SKM-1 treated with dmso at 0.1 percent for 144 hours (cell line): ENCODE results near the gene ATP11A.
"Not testable (repeated sequence)": the region's sequence is repeated elsewhere in the genome, so short reads cannot be mapped to it uniquely, and the experiment has no call there.

Experiments
- DNase-seq: peaks from one replicate; lab custom pipeline; 2025; ENCODE audit not compliant: unreplicated experiment; lab: John Stamatoyannopoulos, UW

Gene ATP11A

DNA sequence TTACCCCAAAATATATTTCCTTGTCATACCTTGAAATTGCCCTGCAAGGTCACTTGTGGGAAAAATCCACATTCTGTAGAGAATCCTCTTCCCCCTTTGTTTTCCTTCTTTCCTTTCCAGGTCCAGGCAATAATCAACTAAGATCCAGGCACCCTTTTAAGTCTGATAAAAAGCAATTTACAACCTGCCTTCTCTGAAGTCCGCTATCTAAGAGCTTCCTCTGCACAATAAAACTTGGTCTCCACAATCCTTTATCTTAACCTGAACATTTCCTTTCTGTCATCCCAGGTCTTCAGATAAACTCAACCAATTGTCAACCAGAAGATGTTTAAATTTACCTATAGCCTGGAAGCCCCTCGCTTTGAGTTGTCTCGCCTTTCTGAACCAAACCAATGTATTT is 19.5 kb downstream of the ATP11A start:
- DNase-seq, result not testable (repeated sequence)

DNA sequence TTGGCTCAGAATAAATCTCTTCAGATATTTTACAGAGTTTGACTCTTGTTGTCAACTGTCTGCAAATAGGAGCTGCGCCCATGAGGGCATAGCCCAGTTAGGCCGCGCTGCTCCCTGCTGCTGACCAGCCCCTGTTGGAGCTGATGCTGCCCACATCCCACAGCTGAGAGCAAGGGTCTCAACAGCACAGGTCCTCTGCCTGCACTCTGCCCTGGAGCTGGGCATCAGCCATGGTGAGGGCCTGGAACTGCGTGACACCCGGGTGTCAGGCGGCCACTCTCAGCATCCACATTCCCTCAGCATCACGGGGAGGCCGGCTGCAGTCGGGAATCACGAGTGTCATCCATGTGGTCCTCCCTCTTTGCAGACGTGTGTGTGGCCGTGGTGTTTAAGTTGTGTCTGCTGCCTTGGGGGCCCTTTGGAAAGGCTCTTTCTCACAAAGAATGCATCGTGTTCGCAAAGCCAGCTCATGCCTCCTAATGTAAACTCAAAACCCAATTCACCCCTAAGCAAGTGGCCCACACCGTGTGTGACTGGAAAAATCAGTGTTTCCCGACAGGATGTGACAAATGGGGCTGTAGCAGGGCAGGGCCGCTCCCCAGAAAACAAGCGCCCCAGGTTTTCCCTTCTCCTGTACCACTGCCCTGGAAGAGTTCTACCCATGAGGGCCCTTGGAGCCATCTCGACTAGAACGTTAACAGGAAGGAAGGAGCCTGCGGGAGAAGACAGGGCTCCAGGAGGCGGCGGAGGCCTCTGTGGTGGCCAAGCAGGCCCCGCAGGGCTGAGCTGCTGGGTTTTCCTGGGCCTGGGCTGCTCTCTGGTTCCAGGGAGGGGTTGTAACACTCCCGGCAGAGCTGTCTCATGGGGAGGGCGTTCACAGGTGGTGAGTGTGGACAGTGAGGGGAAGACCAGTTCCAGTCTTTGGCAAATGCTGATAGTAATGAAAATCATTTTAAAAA is 20.3 kb downstream of the ATP11A start:
- no peak for DNase-seq

DNA sequence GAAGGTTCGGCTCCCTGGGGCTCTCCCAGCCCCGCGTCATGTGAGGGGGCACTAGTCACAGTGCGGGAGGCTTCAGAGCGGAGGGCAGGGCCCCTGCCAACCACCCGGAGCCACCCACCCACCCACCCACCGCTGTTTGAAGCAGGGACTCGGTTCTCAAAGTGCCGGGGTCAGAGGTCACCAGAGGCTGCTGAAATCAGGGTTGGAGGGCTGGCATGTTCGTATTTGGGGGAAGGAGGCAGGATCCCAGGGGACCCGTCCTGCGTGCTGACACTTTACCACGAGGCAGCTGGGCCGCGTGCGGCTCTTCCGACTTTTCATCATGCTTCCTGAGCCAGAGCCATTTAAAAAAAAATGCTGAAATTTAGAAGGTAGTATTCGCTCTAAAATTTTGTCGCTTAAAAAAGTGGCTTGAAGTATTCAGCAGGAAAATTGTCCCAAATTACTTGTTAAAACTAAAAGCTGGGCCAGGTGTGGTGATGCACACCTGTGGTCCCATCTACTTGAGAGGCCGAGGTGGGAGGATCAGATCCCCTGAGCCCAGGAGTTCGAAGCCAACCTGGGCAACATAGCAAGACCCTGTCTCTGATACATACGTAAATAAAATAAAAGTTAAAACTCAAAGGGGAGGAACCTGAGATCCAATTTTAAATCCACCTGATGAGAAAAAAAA is 21.2 kb downstream of the ATP11A start:
- no peak for DNase-seq

DNA sequence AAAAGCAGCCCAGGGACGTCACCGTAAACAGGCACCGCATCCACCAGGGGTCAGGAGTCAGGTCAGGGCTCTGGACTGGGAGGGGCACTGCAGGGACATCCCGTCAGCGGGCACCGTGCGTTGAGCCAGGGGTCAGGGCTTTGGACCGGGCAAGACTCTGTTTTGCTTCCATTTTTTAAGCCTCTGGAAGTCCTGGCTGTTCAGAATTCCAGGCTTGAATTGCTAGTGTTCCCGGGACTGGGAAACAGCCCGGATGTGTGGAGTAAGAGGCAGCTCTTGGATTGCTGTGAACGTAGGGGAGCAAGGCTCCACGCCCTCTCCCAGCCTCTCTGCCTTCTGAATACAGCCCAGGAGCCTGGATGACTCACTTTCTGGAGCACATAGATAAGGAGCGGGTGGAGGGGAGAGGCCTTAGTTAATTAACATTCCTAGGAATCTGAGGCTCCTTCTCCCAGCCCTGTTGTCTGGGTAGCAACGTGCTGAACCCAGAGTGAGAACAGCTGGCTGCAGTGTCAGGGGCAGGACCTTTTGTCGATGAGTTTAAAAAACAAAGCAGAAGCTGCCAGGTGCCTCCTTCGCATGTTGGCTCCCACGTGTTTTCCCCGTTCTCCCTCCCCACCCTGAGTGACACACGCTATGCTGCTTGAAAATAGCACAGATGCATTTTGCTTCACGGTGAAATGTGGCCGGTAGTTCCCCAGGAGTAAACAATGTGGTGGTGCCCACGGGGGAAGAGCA is 21.9 kb downstream of the ATP11A start:
- no peak for DNase-seq

DNA sequence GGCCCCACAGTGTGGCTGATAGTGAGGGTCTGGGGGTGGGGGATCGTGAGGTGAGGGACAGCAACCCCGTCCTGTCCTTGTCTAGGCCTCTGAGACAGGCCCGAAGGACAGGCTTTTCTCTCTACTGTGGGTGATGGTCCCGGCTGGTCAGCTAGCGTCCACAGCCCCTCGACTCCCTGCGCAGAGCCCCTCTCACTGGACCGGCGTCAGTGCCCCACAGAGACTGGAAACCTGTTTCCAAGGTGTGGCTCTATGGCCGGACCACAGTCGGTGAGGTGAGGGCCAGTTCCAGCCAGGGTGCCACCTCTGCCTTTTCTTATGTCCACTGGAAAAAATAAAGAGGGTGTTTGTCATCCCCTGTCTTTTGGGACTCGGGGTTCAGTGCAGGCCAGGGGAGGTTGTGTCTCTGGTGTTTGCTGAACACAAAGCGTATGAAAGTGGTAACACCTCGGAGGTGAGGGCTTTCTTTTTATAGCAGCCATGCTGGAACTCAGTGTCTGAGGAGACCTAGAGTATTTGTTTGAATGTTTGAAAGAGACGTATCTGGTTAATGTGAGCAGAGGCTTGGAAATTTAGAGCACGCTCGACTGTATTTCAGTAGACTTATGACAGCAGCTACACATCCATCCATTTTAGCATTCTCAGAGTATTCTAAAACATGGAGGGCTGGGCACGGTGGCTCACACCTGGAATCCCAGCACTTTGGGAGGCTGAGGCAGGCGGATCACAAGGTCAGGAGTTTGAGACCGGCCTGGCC is 22.8 kb downstream of the ATP11A start:
- no peak for DNase-seq

DNA sequence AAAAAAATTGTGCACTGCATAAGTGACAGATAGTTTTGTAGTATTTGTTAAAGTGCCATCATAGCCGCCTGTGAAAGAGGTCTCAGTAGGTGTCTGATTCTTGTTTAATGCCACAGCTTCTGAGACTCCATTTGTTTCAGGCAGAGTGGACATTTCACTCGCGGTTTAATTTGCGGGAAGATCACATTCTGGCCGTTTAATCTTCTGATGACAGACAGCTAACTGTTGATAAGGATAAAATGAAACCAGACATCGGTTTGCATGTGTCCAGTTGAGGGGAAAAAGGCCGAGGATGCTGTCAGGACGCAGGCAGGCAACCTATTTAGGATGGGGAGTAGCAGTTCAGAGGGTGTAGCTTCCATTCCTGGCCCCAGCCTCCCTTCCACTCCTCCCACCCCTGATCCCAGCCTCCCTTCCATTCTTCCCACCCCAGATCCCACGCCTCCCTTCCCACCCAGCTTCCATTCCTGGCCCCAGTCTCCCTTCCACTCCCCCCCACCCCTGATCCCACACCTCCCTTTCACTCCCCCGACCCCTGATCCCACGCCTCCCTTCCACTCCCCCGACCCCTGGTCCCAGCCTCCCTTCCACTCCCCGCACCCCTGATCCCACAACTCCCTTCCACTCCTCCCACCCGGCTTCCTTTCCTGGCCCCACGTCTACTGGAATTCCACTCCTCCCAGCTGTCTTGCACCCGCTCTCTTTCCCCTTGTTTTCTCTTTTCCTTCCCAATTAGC is 23.8 kb downstream of the ATP11A start:
- DNase-seq, result no peak

DNA sequence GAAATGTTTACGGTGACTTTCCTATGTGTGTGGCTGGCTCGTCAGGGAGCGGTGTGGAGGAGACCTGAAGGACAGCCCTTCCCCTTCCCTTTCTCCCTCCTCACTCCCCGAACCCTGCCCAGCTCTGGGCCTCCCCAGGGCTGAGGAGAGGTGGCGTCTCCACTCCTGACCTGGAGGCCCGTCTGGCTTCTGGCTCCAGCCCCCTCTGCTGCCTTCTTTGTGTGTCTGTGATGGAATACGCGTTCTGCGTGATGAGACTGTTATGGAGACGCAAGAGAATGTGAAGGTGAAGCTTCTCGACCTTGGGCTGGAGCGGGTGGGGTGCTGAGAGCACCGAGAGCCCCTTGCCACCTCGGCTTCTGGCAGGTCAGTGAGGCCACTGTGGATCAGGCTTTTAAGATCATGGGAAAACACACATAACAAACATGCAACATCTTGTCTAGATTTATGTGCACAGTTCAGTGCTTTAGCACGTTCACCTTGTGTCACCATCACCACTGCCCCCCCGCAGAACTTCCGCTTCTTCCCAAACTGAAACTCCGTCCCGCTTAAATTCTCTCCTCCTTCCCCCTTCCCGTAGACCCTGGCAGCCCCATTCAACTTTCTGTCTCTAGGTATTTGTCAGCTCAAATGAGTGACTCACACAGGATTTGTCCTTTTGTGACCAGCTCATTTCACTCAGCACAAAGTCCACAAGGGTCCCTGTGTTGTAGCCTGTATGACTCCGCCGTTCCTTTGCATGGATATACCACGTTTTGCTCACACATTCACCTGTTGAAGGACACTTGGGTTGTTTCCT is 24.7 kb downstream of the ATP11A start:
- no peak for DNase-seq

DNA sequence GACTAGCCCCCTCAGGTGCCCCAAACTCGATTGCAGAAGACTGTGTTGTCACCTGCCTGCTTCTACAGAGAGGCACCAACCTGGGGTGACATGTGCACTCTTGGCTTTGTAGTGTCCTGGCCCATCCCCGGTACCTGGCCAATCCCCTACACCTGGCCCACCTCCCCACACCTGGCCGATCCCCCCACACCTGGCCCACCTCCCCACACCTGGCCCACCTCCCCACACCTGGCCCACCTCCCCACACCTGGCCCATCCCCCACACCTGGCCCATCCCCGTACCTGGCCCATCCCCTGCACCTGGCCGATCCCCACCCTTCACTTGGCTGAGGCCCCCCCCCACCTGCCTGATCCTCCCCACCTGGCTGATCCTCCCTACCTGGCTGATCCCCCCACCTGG is 25.4 kb downstream of the ATP11A start:
- DNase-seq, result no peak

DNA sequence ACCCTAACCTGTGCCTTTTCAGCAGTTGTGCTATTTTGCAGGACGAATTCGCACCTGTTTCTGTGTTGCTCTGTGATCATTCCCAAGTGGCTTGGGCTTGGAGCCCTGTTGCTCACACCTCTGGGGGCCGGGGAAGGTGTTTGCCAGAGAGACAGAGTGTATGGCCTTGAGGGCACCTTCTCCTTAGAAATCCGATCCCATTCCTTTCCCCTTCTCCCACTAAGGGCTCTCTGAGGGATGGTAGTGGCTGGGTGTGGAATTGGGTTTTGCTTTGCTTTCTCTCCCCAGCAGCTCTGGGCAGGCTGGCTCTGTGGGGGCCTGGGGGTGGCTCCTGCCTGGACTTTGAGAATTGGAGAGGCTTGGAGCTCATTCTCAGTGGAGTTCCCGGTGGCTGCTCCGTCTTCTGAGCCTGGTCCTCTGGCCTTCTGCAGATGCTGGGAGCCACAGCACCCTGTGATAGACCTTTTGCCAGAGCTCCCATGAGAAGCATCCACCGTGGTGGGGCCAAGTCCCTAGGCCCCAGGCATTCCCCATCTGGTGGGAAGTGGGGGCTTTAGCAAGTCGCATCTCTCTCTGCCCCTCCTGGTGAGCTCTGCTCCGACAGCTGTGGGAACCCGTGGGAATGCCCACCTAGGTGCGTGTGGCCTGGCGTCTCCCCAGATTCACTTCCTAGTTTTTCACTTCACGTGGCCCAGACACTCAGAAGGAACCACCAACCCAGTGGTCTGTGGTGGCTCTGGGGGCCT is 26.1 kb downstream of the ATP11A start:
- DNase-seq, result no peak

DNA sequence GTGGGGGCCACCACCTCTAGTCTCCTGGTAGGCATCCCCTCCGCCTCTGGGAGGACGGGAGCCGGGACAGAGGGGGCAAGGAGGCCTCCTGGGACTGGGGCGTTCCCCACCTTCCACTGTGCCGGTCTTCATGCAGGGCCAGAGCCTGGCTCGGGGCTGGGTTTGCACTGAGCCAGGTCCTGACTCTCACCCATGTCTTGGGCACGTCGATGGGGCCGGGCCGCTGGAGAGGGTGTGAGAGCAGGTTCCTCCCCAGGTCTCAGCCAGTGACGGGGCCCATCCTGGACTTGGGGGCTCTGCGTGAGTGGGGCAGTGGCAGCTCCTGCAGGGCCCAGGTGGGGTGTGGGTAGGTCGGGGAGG is 26.6 kb downstream of the ATP11A start:
- DNase-seq, result no peak

DNA sequence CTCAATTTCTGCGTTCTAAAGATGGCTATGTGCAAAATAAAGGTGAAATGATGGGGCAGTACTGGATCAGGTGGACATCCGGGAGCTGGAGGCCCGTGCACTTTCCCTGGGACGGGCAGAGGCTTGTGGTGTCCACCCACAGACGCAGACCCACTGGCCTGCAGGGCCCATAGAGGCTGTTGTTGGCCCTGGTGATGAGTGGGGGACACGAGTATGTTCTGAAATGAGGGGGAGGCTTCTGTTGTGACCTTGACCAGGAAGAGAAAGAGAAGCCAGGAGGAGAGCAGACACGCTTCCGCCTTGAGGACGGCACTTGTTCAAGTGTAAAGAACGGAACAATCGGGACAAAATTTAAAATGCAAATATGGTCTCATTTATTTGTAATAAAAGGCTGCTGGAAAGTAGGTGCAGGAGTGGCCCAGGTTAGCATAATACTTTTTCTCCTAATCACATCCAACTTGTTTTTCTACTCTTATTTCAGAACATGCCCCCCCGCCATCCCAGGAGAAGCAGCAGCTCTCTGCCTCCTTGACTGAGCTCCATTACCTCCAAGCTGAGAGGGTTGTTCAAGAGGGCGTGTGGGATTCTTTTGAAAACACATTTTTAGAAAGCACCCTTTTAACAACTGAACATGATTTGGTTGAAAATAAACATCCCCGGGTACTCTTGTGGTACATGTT is 27.1 kb downstream of the ATP11A start:
- DNase-seq, result no peak

DNA sequence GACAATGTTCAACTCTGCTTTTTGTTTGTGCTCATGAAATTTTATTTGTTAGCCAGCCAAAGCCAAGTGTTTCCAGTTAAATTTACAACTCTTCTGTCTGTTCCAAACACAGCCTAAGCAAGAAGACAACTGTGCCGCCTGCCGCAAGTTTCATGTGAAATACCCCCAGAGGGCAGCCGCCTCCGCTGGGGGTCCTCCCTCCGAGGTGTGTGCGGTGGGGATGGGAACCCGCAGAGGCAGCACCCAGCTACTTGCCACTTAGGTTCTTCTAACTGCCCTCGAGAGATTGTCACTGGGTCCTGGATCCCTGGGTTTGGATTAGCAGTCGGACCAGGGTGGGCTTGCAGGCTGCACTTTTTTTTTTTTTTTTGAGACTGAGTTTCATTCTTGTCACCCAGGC is 28.5 kb downstream of the ATP11A start:
- DNase-seq, result no peak

DNA sequence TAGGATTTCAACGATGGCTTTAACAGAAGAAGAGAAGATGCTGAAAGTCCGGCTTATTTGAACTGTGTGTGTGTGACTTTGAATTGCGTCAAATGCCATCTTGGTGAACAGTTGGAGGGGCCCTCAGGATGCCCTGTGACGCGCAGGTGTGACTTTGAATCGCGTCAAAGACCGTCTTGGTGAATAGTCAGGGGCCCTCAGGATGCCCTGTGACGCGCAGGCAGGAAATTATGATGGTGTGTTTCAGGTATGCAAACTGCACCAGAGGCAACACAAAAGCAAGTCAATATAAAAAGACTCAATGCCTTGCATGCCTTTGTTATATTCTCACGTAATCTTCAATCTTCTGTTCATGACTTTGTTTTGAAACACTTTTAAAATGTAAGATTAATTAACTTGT is 29.2 kb downstream of the ATP11A start:
- no peak for DNase-seq

DNA sequence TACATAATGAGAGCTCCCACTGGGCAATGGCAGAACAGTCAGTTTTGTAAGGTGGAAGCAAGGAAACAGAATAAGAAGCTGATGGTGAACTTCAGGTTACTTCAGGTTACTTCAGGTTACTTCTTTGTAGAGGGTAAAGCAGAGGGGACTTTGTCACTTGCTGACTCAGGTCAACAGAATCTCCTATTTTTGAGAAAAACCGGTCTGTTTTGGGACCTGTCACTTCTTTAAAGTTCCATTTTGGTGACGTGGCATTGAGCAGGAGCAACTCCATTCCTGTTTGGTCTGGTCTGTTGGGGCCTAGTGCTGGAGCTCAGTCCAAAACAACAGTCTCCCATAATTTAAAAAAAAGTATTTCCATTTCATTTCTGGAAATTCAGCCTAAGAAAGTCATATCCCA is 29.7 kb downstream of the ATP11A start:
- no peak for DNase-seq

DNA sequence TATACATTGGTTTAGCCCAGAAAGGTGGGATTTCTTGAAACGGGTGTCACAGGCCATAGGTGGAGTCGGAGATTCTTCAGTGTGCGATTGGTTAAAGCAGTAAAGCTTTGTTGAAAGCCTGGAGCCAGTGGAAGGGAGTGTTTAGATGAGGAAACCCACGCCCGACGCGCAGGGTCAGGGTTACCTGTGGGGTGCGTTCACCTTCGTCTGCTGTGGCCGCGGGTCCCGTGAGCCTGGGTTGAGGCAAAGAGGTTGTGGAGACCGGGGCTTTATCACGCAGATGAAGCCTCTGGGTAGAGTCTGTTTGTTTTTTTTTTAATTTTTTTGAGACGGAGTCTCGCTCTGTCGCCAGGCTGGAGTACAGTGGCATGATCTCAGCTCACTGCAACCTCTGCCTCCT is 30.4 kb downstream of the ATP11A start:
- DNase-seq, result no peak

DNA sequence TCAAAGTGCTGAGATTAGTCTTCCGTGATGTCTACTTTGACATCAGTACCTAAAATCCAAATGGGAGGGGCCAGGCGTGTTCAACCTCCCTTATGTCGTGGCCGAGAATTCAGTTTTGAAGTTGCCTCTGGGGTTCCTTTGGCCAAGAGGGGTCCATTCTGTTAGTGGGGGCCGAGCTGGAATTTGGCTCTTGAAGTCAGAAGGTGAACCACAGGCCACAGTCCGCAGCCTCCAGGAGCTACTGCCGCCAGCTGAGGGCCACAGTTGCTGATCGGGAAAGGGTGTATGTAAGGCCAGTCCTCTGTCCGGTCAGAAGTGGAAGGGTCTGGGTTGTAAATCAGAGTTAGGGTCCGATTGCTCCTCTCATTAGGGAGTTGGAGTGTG is 31.0 kb downstream of the ATP11A start:
- DNase-seq, result no peak

DNA sequence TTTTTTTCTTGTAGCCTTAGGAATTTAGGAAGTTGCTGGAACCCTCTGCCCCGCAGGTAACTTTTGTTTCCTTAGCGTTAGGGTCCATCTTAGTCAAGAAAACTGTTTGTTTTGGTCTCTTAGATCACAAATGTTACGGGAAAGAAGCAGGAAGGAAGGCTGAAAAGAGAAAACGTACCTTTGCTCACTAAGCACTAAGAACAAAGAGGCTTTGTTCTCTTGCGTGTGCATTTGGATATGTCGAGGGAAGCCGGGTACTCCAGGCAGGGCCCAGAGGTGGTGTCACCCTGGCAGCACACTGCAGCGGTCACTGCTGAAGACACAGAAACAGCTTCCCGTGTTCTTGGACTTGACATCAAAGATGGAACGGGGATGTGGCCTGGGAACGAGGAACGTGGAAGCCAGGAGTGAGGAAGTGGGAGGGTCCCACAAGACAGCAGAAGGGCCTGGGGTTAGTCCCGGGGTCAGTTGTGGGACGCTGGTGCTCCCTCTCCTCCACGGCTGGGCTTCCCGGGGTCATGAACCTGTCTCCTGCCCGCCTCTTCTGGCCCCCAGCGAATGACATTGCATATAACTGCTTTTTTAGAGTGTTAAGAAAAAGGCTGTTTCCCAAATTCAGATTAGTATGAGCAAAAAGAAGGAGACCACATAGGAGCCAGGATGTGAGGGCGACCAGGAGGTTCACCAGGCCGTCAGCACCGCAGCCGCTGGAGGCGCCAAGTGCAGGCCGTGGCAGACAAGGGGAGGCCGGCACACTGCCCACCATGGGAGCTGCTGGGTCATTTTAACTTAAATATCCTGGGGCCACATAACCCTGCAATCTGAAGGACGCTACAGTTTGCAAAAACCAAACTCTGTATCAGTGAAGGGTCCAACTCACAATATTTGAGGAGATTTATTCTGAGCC is 31.6 kb downstream of the ATP11A start:
- DNase-seq, result no peak
